HG02763 (cell line): ENCODE results near the gene PTPRG.

Experiments used
- ATAC-seq: cut with Tn5 transposase; IDR thresholded peaks from one replicate; pipeline ENCODE4 v1.9.1; 2021; ENCODE audit warnings: mild to moderate bottlenecking, moderate library complexity; ENCODE audit not compliant: unreplicated experiment

Gene PTPRG

GRCh38 chr3:62084558-62084957 is 523.2 kb downstream of the PTPRG start:
- no peak for ATAC-seq

GRCh38 chr3:62088472-62089104 is 527.2 kb downstream of the PTPRG start:
- ATAC-seq, result no peak

- no peak for ATAC-seq
Observed at GRCh38 chr3:62090066-62090465, 528.7 kb downstream of the PTPRG start.

- ATAC-seq, result no peak
Observed at GRCh38 chr3:62090519-62090918, 529.1 kb downstream of the PTPRG start.

GRCh38 chr3:62093025-62093424 is 531.7 kb downstream of the PTPRG start:
- ATAC-seq, result no peak

GRCh38 chr3:62094461-62094860 is 533.1 kb downstream of the PTPRG start:
- no peak for ATAC-seq

- ATAC-seq, result no peak
Observed at GRCh38 chr3:62095080-62095479, 533.7 kb downstream of the PTPRG start.

GRCh38 chr3:62095756-62096155 is 534.4 kb downstream of the PTPRG start:
- no peak for ATAC-seq

GRCh38 chr3:62096521-62096920 is 535.1 kb downstream of the PTPRG start:
- no peak for ATAC-seq

GRCh38 chr3:62097121-62097520 is 535.8 kb downstream of the PTPRG start:
- no peak for ATAC-seq

GRCh38 chr3:62098646-62099365 is 537.4 kb downstream of the PTPRG start:
- ATAC-seq, result no peak

GRCh38 chr3:62100282-62100989 is 539.1 kb downstream of the PTPRG start:
- no peak for ATAC-seq

- no peak for ATAC-seq
Observed at GRCh38 chr3:62101488-62101887, 540.1 kb downstream of the PTPRG start.

GRCh38 chr3:62103531-62103930 is 542.2 kb downstream of the PTPRG start:
- ATAC-seq, result no peak

GRCh38 chr3:62109534-62109933 is 548.2 kb downstream of the PTPRG start:
- no peak for ATAC-seq

GRCh38 chr3:62110443-62111225 is 549.3 kb downstream of the PTPRG start:
- ATAC-seq, result no peak

GRCh38 chr3:62113092-62113491 is 551.7 kb downstream of the PTPRG start:
- ATAC-seq, result no peak

GRCh38 chr3:62114763-62115162 is 553.4 kb downstream of the PTPRG start:
- ATAC-seq, result no peak

GRCh38 chr3:62117903-62118548 is 556.7 kb downstream of the PTPRG start:
- no peak for ATAC-seq

GRCh38 chr3:62119139-62119538 is 557.8 kb downstream of the PTPRG start:
- ATAC-seq, result no peak

- no peak for ATAC-seq
Observed at GRCh38 chr3:62122819-62123218, 561.4 kb downstream of the PTPRG start.
